GM23338 (cell line): ENCODE measurements around the gene RPH3AL. TPM values are rescaled to one million over a fixed set of nuclear protein-coding genes. Genes with fewer than 3 reads are reported as not detected.

Source experiments
- ATAC-seq: fragments of 200-7000 bp; cut with Tn5 transposase; 3 replicates; pipeline ENCODE4 v1.9.1; 2020
- DNase-seq: peaks from one replicate; pipeline ENCODE4 v3.0.0-alpha.2; 2015; ENCODE audit warnings: low spot score
- H2AFZ ChIP-seq: fragments of 200-600 bp; sonication (generic); 2 replicates; pipeline ENCODE4 v1.8.0; 2016; ENCODE audit warnings: antibody characterized with exemption, mild to moderate bottlenecking, moderate library complexity
- H3F3A ChIP-seq: fragments of 200-600 bp; sonication (generic); replicated peaks from 2 replicates; pipeline ENCODE4 v1.8.0; 2017; ENCODE audit warnings: antibody characterized with exemption, mixed run types, low read depth
- H3K27ac ChIP-seq: fragments of 200-600 bp; sonication (generic); 2 replicates; pipeline ENCODE4 v1.6.1; 2016; ENCODE audit warnings: low read depth
- H3K27me3 ChIP-seq: fragments of 200-600 bp; sonication (generic); 2 replicates; pipeline ENCODE4 v1.8.0; 2016; ENCODE audit warnings: mild to moderate bottlenecking, mixed run types, moderate library complexity; ENCODE audit not compliant: insufficient read depth
- H3K36me3 ChIP-seq: fragments of 200-600 bp; sonication (generic); 2 replicates; pipeline ENCODE4 v1.8.0; 2016; ENCODE audit warnings: mild to moderate bottlenecking; ENCODE audit not compliant: insufficient read depth
- H3K4me1 ChIP-seq: fragments of 200-600 bp; sonication (generic); 2 replicates; pipeline ENCODE4 v1.8.0; 2016; ENCODE audit warnings: mild to moderate bottlenecking, moderate library complexity; ENCODE audit not compliant: insufficient read depth
- H3K4me2 ChIP-seq: fragments of 200-600 bp; sonication (generic); 2 replicates; pipeline ENCODE4 v1.7.1; 2017; ENCODE audit warnings: mixed run types
- H3K4me3 ChIP-seq: fragments of 200-600 bp; sonication (generic); 2 replicates; pipeline ENCODE4 v1.6.1; 2016; ENCODE audit warnings: mixed run types
- H3K79me2 ChIP-seq: fragments of 200-600 bp; sonication (generic); replicated peaks from 2 replicates; pipeline ENCODE4 v1.8.0; 2017; ENCODE audit warnings: mild to moderate bottlenecking; ENCODE audit not compliant: insufficient read depth
- H3K9me2 ChIP-seq: fragments of 200-600 bp; sonication (generic); 2 replicates; pipeline ENCODE4 v1.8.0; 2017; ENCODE audit not compliant: insufficient read depth
- H4K20me1 ChIP-seq: fragments of 200-600 bp; sonication (generic); replicated peaks from 2 replicates; pipeline ENCODE4 v1.8.0; 2017; ENCODE audit warnings: mild to moderate bottlenecking; ENCODE audit not compliant: insufficient read depth
- H3K27ac Mint-ChIP-seq: 2 replicates; pipeline ENCODE4 v1.8.0; 2020; ENCODE audit warnings: inconsistent platforms, mild to moderate bottlenecking, moderate library complexity, mixed read lengths
- H3K27me3 Mint-ChIP-seq: 3 replicates; pipeline ENCODE4 v1.8.0; 2022; ENCODE audit warnings: low read depth, mild to moderate bottlenecking, moderate library complexity, mixed read lengths, inconsistent platforms; ENCODE audit not compliant: insufficient read depth, poor library complexity
- H3K36me3 Mint-ChIP-seq: 3 replicates; pipeline ENCODE4 v1.8.0; 2021; ENCODE audit warnings: low read depth, mild to moderate bottlenecking, inconsistent platforms, moderate library complexity, mixed read lengths
- H3K4me1 Mint-ChIP-seq: 3 replicates; pipeline ENCODE4 v1.8.0; 2020; ENCODE audit warnings: mild to moderate bottlenecking, inconsistent platforms, mixed read lengths
- H3K4me3 Mint-ChIP-seq: 3 replicates; pipeline ENCODE4 v1.8.0; 2021; ENCODE audit warnings: moderate library complexity, mild to moderate bottlenecking, inconsistent platforms, mixed read lengths
- H3K9me3 Mint-ChIP-seq: 3 replicates; pipeline ENCODE4 v1.8.0; 2020; ENCODE audit warnings: moderate library complexity, mild to moderate bottlenecking, inconsistent platforms, mixed read lengths
- CREB1 ChIP-seq: fragments of 250-450 bp; sonication (Bioruptor Pico); IDR thresholded peaks from 2 replicates; pipeline ENCODE4 v1.5.0; 2020; ENCODE audit warnings: low read depth, mild to moderate bottlenecking, moderate library complexity
- CTCF ChIP-seq, 2 experiments: fragments of 200-600 bp in 1 of 2; sonication (generic) in 1 of 2; conservative IDR thresholded peaks; 2 replicates each; pipeline versions ENCODE4 v1.5.1 to v1.6.1; 2016 to 2017; ENCODE audit warnings: antibody characterized with exemption in 2 of 2, low read depth in 2 of 2, mild to moderate bottlenecking in 2 of 2, moderate library complexity in 1 of 2
- ETS1 ChIP-seq: IDR thresholded peaks from 2 replicates; pipeline ENCODE4 v1.6.1; 2016; ENCODE audit warnings: antibody characterized with exemption
- EZH2 ChIP-seq: fragments of 200-600 bp; sonication (generic); IDR thresholded peaks from one replicate; pipeline ENCODE4 v1.8.0; 2017; ENCODE audit warnings: antibody characterized with exemption, mild to moderate bottlenecking, low read depth; ENCODE audit not compliant: unreplicated experiment
- EZH2phosphoT487 ChIP-seq: fragments of 200-600 bp; sonication (generic); IDR thresholded peaks from one replicate; pipeline ENCODE4 v1.8.1; 2018; ENCODE audit warnings: antibody characterized with exemption; ENCODE audit not compliant: unreplicated experiment
- JUNB ChIP-seq: IDR thresholded peaks from one replicate; pipeline ENCODE4 v1.6.1; 2016; ENCODE audit warnings: antibody characterized with exemption; ENCODE audit not compliant: unreplicated experiment
- NANOG ChIP-seq: IDR thresholded peaks from 2 replicates; pipeline ENCODE4 v1.6.1; 2016; ENCODE audit warnings: antibody characterized with exemption, borderline replicate concordance
- POLR2AphosphoS5 ChIP-seq: IDR thresholded peaks from 2 replicates; pipeline ENCODE4 v1.6.1; 2016; ENCODE audit warnings: antibody characterized with exemption, low read depth
- STAT1 ChIP-seq: IDR thresholded peaks from one replicate; pipeline ENCODE4 v1.6.1; 2016; ENCODE audit warnings: antibody characterized with exemption; ENCODE audit not compliant: unreplicated experiment
- ZNF114 ChIP-seq: fragments of 250-450 bp; sonication (Bioruptor Pico); IDR thresholded peaks from 2 replicates; pipeline ENCODE4 v1.5.0; 2020; ENCODE audit warnings: mild to moderate bottlenecking, moderate library complexity
- ZNF331 ChIP-seq: fragments of 250-450 bp; sonication (Bioruptor Pico); IDR thresholded peaks from 2 replicates; pipeline ENCODE4 v1.5.0; 2020; ENCODE audit warnings: low read depth, mild to moderate bottlenecking, moderate library complexity
- polyA plus RNA-seq: library from polyadenylated mRNA; unstranded; fragments of >200 nt; fragmentation: Nextera tagmentation; extraction: Ambion mirVana; gene quantifications from 2 replicates; pipeline ENCODE4 v1.2.1, GENCODE V29; 2016
- total RNA-seq: library from RNA; depleted of rRNA; stranded (reverse); fragments of >200 nt; shearing (Covaris generic); gene quantifications from 2 replicates; pipeline ENCODE4 v1.2.3, GENCODE V29; 2014
- TF ChIP-seq, protein P1 (sequence below): IDR thresholded peaks from one replicate; pipeline ENCODE4 v1.6.1; 2018; ENCODE audit warnings: antibody characterized with exemption; ENCODE audit not compliant: unreplicated experiment
- TF ChIP-seq, protein P2 (sequence below): fragments of 250-450 bp; sonication (Bioruptor Pico); IDR thresholded peaks from 2 replicates; pipeline ENCODE4 v1.5.0; 2020; ENCODE audit warnings: mild to moderate bottlenecking, moderate library complexity

The RPH3AL gene
- total and polyA plus RNA-seq, 2 experiments from 2014 or later: 2.7 to 6.3 TPM

GRCh38 chr17:379531-380465, 27.2 kb upstream of the RPH3AL start:
- H3K9me3 Mint-ChIP-seq: peaks cover 9% of the 10 kb centered on the region
- ATAC-seq: no peak

More at GRCh38 chr17:379531-380465, 27.2 kb upstream of the RPH3AL start:
- Histone ChIP-seq H3K36me3 (no peaks in the 10 kb centered on the region), H2AFZ (no peak overlapping the region), H3K27ac (no peak overlapping the region), H3K79me2 (no peaks in the 10 kb centered on the region), H3K9me2 (no peaks in the 10 kb centered on the region), H3F3A (0 out of 2 replicates have a peak, but pooled peaks cover 3% of the 10 kb centered on the region), H3K4me2 (no peak overlapping the region), H4K20me1 (no peaks in the 10 kb centered on the region), H3K4me3 (no peak overlapping the region), H3K4me1 (peaks cover 24% of the 10 kb centered on the region), H3K27me3 (peaks cover 21% of the 10 kb centered on the region)
- Mint-ChIP-seq H3K27me3 (peaks cover 30% of the 10 kb centered on the region), H3K4me1 (peaks cover 46% of the 10 kb centered on the region), H3K36me3 (peaks cover 4% of the 10 kb centered on the region; the same call in 2 of the 3 replicates), H3K4me3 (no peak overlapping the region), H3K27ac (no peak overlapping the region)
- no peak for DNase-seq
- TF ChIP-seq ZNF114 (CRISPR knock-in tag) (no peak), CTCF (conservative IDR thresholded peaks at IDR 0.05; ENCODE audit: low read depth in 2 of 2) (no peak), NANOG (no peak), EZH2 (no peak), POLR2AphosphoS5 (no peak), STAT1 (no peak), CREB1 (CRISPR knock-in tag) (no peak), EZH2phosphoT487 (no peak), JUNB (no peak), ETS1 (no peak), ZNF331 (CRISPR knock-in tag) (no peak)
- TF ChIP-seq, protein P1, sequence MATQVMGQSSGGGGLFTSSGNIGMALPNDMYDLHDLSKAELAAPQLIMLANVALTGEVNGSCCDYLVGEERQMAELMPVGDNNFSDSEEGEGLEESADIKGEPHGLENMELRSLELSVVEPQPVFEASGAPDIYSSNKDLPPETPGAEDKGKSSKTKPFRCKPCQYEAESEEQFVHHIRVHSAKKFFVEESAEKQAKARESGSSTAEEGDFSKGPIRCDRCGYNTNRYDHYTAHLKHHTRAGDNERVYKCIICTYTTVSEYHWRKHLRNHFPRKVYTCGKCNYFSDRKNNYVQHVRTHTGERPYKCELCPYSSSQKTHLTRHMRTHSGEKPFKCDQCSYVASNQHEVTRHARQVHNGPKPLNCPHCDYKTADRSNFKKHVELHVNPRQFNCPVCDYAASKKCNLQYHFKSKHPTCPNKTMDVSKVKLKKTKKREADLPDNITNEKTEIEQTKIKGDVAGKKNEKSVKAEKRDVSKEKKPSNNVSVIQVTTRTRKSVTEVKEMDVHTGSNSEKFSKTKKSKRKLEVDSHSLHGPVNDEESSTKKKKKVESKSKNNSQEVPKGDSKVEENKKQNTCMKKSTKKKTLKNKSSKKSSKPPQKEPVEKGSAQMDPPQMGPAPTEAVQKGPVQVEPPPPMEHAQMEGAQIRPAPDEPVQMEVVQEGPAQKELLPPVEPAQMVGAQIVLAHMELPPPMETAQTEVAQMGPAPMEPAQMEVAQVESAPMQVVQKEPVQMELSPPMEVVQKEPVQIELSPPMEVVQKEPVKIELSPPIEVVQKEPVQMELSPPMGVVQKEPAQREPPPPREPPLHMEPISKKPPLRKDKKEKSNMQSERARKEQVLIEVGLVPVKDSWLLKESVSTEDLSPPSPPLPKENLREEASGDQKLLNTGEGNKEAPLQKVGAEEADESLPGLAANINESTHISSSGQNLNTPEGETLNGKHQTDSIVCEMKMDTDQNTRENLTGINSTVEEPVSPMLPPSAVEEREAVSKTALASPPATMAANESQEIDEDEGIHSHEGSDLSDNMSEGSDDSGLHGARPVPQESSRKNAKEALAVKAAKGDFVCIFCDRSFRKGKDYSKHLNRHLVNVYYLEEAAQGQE: no peak
- TF ChIP-seq, protein P2, sequence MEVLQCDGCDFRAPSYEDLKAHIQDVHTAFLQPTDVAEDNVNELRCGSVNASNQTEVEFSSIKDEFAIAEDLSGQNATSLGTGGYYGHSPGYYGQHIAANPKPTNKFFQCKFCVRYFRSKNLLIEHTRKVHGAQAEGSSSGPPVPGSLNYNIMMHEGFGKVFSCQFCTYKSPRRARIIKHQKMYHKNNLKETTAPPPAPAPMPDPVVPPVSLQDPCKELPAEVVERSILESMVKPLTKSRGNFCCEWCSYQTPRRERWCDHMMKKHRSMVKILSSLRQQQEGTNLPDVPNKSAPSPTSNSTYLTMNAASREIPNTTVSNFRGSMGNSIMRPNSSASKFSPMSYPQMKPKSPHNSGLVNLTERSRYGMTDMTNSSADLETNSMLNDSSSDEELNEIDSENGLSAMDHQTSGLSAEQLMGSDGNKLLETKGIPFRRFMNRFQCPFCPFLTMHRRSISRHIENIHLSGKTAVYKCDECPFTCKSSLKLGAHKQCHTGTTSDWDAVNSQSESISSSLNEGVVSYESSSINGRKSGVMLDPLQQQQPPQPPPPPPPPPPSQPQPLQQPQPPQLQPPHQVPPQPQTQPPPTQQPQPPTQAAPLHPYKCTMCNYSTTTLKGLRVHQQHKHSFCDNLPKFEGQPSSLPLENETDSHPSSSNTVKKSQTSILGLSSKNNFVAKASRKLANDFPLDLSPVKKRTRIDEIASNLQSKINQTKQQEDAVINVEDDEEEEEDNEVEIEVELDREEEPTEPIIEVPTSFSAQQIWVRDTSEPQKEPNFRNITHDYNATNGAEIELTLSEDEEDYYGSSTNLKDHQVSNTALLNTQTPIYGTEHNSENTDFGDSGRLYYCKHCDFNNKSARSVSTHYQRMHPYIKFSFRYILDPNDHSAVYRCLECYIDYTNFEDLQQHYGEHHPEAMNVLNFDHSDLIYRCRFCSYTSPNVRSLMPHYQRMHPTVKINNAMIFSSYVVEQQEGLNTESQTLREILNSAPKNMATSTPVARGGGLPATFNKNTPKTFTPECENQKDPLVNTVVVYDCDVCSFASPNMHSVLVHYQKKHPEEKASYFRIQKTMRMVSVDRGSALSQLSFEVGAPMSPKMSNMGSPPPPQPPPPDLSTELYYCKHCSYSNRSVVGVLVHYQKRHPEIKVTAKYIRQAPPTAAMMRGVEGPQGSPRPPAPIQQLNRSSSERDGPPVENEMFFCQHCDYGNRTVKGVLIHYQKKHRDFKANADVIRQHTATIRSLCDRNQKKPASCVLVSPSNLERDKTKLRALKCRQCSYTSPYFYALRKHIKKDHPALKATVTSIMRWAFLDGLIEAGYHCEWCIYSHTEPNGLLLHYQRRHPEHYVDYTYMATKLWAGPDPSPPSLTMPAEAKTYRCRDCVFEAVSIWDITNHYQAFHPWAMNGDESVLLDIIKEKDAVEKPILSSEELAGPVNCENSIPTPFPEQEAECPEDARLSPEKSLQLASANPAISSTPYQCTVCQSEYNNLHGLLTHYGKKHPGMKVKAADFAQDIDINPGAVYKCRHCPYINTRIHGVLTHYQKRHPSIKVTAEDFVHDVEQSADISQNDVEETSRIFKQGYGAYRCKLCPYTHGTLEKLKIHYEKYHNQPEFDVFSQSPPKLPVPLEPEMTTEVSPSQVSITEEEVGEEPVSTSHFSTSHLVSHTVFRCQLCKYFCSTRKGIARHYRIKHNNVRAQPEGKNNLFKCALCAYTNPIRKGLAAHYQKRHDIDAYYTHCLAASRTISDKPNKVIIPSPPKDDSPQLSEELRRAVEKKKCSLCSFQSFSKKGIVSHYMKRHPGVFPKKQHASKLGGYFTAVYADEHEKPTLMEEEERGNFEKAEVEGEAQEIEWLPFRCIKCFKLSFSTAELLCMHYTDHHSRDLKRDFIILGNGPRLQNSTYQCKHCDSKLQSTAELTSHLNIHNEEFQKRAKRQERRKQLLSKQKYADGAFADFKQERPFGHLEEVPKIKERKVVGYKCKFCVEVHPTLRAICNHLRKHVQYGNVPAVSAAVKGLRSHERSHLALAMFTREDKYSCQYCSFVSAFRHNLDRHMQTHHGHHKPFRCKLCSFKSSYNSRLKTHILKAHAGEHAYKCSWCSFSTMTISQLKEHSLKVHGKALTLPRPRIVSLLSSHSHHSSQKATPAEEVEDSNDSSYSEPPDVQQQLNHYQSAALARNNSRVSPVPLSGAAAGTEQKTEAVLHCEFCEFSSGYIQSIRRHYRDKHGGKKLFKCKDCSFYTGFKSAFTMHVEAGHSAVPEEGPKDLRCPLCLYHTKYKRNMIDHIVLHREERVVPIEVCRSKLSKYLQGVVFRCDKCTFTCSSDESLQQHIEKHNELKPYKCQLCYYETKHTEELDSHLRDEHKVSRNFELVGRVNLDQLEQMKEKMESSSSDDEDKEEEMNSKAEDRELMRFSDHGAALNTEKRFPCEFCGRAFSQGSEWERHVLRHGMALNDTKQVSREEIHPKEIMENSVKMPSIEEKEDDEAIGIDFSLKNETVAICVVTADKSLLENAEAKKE (CRISPR knock-in tag): no peak
